WTC11 (cell line): Measurements from ENCODE around the gene NTN1. TPM values are rescaled to one million over a fixed set of nuclear protein-coding genes. Genes with fewer than 3 reads are reported as not detected.

Experiments
- ATAC-seq: fragments of 200-7000 bp; cut with Tn5 transposase; 2 replicates; pipeline ENCODE4 v1.10.0; 2021; ENCODE audit warnings: mild to moderate bottlenecking, moderate library complexity
- CTCF ChIA-PET: fragments of 300-600 bp; sonication (Branson Sonifier 250); formaldehyde crosslinking; loops from one replicate; lab custom pipeline; 2021; ENCODE audit warnings: antibody characterized with exemption; lab: Charles Lee
- POLR2A ChIA-PET: fragments of 350-600 bp; sonication (Branson Sonifier 250); formaldehyde crosslinking; loops from one replicate; lab custom pipeline; 2021; ENCODE audit warnings: antibody characterized with exemption; lab: Charles Lee
- DNase-seq: peaks from one replicate; pipeline ENCODE4 v3.0.0; 2021; ENCODE audit warnings: low spot score
- H3K27ac Mint-ChIP-seq: 2 replicates; pipeline ENCODE4 v1.8.0; 2021; ENCODE audit warnings: mixed read lengths
- H3K27me3 Mint-ChIP-seq: 2 replicates; pipeline ENCODE4 v1.8.0; 2021; ENCODE audit warnings: low read depth, mild to moderate bottlenecking, moderate library complexity, mixed read lengths
- H3K36me3 Mint-ChIP-seq: 2 replicates; pipeline ENCODE4 v1.8.0; 2021; ENCODE audit warnings: mixed read lengths
- H3K4me1 Mint-ChIP-seq: 2 replicates; pipeline ENCODE4 v1.8.0; 2022; ENCODE audit warnings: mixed read lengths
- H3K4me3 Mint-ChIP-seq: 2 replicates; pipeline ENCODE4 v1.8.0; 2021; ENCODE audit warnings: mild to moderate bottlenecking, moderate library complexity, mixed read lengths
- H3K9me3 Mint-ChIP-seq: 2 replicates; pipeline ENCODE4 v1.8.0; 2021; ENCODE audit warnings: mixed read lengths
- CBFB ChIP-seq: sonication (generic); formaldehyde crosslinking; IDR thresholded peaks from 2 replicates; pipeline ENCODE4 v1.8.1; 2022; ENCODE audit warnings: mild to moderate bottlenecking, low read depth, missing genetic modification reagents
- ELF4 ChIP-seq: sonication (generic); formaldehyde crosslinking; IDR thresholded peaks from 2 replicates; pipeline ENCODE4 v1.8.1; 2022; ENCODE audit warnings: low read depth, mild to moderate bottlenecking, moderate library complexity, missing genetic modification reagents
- ETV6 ChIP-seq: sonication (generic); formaldehyde crosslinking; IDR thresholded peaks from 2 replicates; pipeline ENCODE4 v1.8.1; 2022; ENCODE audit warnings: mild to moderate bottlenecking, missing genetic modification reagents
- FOXP1 ChIP-seq: sonication (generic); formaldehyde crosslinking; IDR thresholded peaks from 2 replicates; pipeline ENCODE4 v1.8.0; 2022; ENCODE audit warnings: missing genetic modification reagents, mild to moderate bottlenecking, moderate library complexity, borderline replicate concordance
- GABPB1 ChIP-seq: sonication (generic); formaldehyde crosslinking; IDR thresholded peaks from 2 replicates; pipeline ENCODE4 v1.8.1; 2023; ENCODE audit warnings: mild to moderate bottlenecking, missing genetic modification reagents
- MXD4 ChIP-seq: fragments of 250-450 bp; sonication (Bioruptor Pico); IDR thresholded peaks from 2 replicates; pipeline ENCODE4 v1.8.0; 2021; ENCODE audit warnings: mild to moderate bottlenecking, moderate library complexity, borderline replicate concordance
- NFE2L1 ChIP-seq: sonication (generic); formaldehyde crosslinking; IDR thresholded peaks from 2 replicates; pipeline ENCODE4 v1.8.1; 2023; ENCODE audit warnings: missing genetic modification reagents
- NR1H2 ChIP-seq: sonication (generic); formaldehyde crosslinking; IDR thresholded peaks from 2 replicates; pipeline ENCODE4 v1.9.0; 2021; ENCODE audit warnings: mild to moderate bottlenecking, moderate library complexity, missing genetic modification reagents
- SMAD3 ChIP-seq: sonication (generic); formaldehyde crosslinking; IDR thresholded peaks from 2 replicates; pipeline ENCODE4 v1.8.0; 2022; ENCODE audit warnings: missing genetic modification reagents, mild to moderate bottlenecking, borderline replicate concordance
- ZBTB21 ChIP-seq: sonication (generic); formaldehyde crosslinking; IDR thresholded peaks from 2 replicates; pipeline ENCODE4 v1.8.1; 2023; ENCODE audit warnings: mild to moderate bottlenecking, missing genetic modification reagents, borderline replicate concordance
- ZNF138 ChIP-seq: sonication (generic); formaldehyde crosslinking; conservative IDR thresholded peaks from 2 replicates; pipeline ENCODE4 v1.8.1; 2022; ENCODE audit warnings: mild to moderate bottlenecking, moderate library complexity, missing genetic modification reagents
- ZNF263 ChIP-seq: sonication (generic); formaldehyde crosslinking; IDR thresholded peaks from 2 replicates; pipeline ENCODE4 v1.8.1; 2022; ENCODE audit warnings: low read depth, mild to moderate bottlenecking, moderate library complexity, missing genetic modification reagents
- ZNF396 ChIP-seq: fragments of 250-450 bp; sonication (Bioruptor Pico); IDR thresholded peaks from 2 replicates; pipeline ENCODE4 v1.8.0; 2021; ENCODE audit warnings: mild to moderate bottlenecking, moderate library complexity, borderline replicate concordance
- total RNA-seq: library from RNA; stranded (reverse); gene quantifications from 3 replicates; pipeline ENCODE4 v1.2.3, GENCODE V29; 2021
- TF ChIP-seq, protein P1 (sequence below): sonication (generic); formaldehyde crosslinking; IDR thresholded peaks from 2 replicates; pipeline ENCODE4 v1.8.1; 2022; ENCODE audit warnings: missing genetic modification reagents, borderline replicate concordance
- TF ChIP-seq, protein P2 (sequence below): fragments of 250-450 bp; sonication (Bioruptor Pico); IDR thresholded peaks from 2 replicates; pipeline ENCODE4 v1.9.0; 2021; ENCODE audit warnings: moderate library complexity, mild to moderate bottlenecking, inconsistent platforms, borderline replicate concordance
- TF ChIP-seq, protein P3 (sequence below): sonication (generic); formaldehyde crosslinking; IDR thresholded peaks from 2 replicates; pipeline ENCODE4 v1.8.0; 2022; ENCODE audit warnings: mild to moderate bottlenecking, missing genetic modification reagents
- TF ChIP-seq, protein P4 (sequence below): sonication (generic); formaldehyde crosslinking; conservative IDR thresholded peaks from 2 replicates; pipeline ENCODE4 v1.8.1; 2022; ENCODE audit warnings: mild to moderate bottlenecking, missing genetic modification reagents
- TF ChIP-seq, protein P5 (sequence below): sonication (generic); formaldehyde crosslinking; IDR thresholded peaks from 2 replicates; pipeline ENCODE4 v1.8.0; 2022; ENCODE audit warnings: mild to moderate bottlenecking, missing genetic modification reagents
- TF ChIP-seq, protein P6 (sequence below): sonication (generic); formaldehyde crosslinking; IDR thresholded peaks from 2 replicates; pipeline ENCODE4 v1.8.1; 2023; ENCODE audit warnings: mild to moderate bottlenecking, missing genetic modification reagents
- TF ChIP-seq, protein P7 (sequence below): sonication (generic); formaldehyde crosslinking; IDR thresholded peaks from 2 replicates; pipeline ENCODE4 v1.8.1; 2023; ENCODE audit warnings: mild to moderate bottlenecking, missing genetic modification reagents, moderate library complexity
- TF ChIP-seq, protein P8 (sequence below): fragments of 250-450 bp; sonication (Bioruptor Pico); IDR thresholded peaks from 2 replicates; pipeline ENCODE4 v1.9.0; 2021; ENCODE audit warnings: mild to moderate bottlenecking, borderline replicate concordance
- TF ChIP-seq, protein P9 (sequence below): fragments of 250-450 bp; sonication (Bioruptor Pico); IDR thresholded peaks from 2 replicates; pipeline ENCODE4 v2.1.2; 2022; ENCODE audit warnings: mild to moderate bottlenecking, moderate library complexity

The NTN1 gene
- total RNA-seq, 1 experiment from 2014 or later = 5.5 TPM

DNA sequence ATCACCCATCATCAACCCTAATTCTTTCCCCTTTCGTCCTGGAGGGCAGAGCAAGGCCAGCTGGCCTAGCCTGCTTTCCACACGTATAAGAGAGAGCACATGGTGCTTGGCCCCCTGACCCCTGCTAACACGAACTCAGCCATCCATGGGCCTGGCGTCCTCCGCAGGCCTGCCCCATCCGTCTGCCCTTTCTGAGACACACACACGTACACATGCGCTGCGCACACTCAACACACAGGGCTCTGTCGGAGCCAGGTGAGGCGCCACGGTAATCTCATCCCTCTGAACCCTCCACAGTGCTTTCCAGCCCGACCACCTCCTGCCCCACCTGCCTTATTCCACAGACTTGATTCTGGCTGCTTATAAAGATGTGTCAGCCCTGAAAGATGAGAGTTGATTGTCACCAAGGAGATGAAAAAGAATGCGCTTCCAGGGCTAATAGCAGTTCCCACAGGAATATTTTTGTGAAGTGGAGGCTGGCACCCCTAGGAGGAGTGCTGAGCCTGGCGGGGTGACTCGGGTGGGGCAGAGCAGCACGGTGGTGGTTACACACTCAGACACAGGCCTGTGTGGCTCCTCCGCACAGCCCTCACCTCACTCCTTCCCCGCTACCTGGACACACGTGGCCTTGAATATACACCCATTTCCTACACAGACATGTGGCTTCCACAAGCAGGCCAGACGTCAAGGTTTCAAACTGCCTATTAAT is 228.1 kb downstream of the NTN1 start:
- ChIA-PET POLR2A (no interaction called here), CTCF (interaction anchor here (0.9 to 1.7 kb wide), 3 partner anchors 8 to 42 kb away, joined by 3 to 6 read pairs (median 5); no protein-coding TSS in a partner anchor)
- no peak for ATAC-seq
- Mint-ChIP-seq H3K36me3 (no peaks in the 10 kb centered on the region), H3K9me3 (no peaks in the 10 kb centered on the region), H3K27ac (peak overlapping the region; percentile 34; the same call in 1 of the 2 replicates), H3K27me3 (no peaks in the 10 kb centered on the region), H3K4me1 (peaks cover 7% of the 10 kb centered on the region), H3K4me3 (no peak overlapping the region)
- no peak for TF ChIP-seq ZBTB21 (CRISPR knock-in tag)
- TF ChIP-seq, protein P1, sequence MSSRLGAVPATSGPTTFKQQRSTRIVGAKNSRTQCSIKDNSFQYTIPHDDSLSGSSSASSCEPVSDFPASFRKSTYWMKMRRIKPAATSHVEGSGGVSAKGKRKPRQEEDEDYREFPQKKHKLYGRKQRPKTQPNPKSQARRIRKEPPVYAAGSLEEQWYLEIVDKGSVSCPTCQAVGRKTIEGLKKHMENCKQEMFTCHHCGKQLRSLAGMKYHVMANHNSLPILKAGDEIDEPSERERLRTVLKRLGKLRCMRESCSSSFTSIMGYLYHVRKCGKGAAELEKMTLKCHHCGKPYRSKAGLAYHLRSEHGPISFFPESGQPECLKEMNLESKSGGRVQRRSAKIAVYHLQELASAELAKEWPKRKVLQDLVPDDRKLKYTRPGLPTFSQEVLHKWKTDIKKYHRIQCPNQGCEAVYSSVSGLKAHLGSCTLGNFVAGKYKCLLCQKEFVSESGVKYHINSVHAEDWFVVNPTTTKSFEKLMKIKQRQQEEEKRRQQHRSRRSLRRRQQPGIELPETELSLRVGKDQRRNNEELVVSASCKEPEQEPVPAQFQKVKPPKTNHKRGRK (CRISPR knock-in tag) = no peak
- no peak for TF ChIP-seq NR1H2 (CRISPR knock-in tag)
- TF ChIP-seq, protein P2, sequence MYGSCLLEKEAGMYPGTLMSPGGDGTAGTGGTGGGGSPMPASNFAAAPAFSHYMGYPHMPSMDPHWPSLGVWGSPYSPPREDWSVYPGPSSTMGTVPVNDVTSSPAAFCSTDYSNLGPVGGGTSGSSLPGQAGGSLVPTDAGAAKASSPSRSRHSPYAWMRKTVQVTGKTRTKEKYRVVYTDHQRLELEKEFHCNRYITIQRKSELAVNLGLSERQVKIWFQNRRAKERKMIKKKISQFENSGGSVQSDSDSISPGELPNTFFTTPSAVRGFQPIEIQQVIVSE (CRISPR knock-in tag) = no peak
- TF ChIP-seq GABPB1 (CRISPR knock-in tag) = no peak
- no peak for TF ChIP-seq ZNF396 (CRISPR knock-in tag)
- TF ChIP-seq ZNF263 (CRISPR knock-in tag) = no peak
- TF ChIP-seq, protein P3, sequence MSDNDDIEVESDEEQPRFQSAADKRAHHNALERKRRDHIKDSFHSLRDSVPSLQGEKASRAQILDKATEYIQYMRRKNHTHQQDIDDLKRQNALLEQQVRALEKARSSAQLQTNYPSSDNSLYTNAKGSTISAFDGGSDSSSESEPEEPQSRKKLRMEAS = no peak
- no peak for TF ChIP-seq FOXP1 (CRISPR knock-in tag)
- no peak for TF ChIP-seq ETV6
- TF ChIP-seq, protein P4, sequence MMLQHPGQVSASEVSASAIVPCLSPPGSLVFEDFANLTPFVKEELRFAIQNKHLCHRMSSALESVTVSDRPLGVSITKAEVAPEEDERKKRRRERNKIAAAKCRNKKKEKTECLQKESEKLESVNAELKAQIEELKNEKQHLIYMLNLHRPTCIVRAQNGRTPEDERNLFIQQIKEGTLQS = no peak
- no peak for TF ChIP-seq MXD4 (CRISPR knock-in tag)
- TF ChIP-seq NFE2L1 (CRISPR knock-in tag) = no peak
- TF ChIP-seq SMAD3 (CRISPR knock-in tag) = no peak
- no peak for TF ChIP-seq ELF4
- TF ChIP-seq ZNF138 (CRISPR knock-in tag) = no peak
- TF ChIP-seq, protein P5, sequence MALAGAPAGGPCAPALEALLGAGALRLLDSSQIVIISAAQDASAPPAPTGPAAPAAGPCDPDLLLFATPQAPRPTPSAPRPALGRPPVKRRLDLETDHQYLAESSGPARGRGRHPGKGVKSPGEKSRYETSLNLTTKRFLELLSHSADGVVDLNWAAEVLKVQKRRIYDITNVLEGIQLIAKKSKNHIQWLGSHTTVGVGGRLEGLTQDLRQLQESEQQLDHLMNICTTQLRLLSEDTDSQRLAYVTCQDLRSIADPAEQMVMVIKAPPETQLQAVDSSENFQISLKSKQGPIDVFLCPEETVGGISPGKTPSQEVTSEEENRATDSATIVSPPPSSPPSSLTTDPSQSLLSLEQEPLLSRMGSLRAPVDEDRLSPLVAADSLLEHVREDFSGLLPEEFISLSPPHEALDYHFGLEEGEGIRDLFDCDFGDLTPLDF (CRISPR knock-in tag) = no peak
- TF ChIP-seq, protein P6, sequence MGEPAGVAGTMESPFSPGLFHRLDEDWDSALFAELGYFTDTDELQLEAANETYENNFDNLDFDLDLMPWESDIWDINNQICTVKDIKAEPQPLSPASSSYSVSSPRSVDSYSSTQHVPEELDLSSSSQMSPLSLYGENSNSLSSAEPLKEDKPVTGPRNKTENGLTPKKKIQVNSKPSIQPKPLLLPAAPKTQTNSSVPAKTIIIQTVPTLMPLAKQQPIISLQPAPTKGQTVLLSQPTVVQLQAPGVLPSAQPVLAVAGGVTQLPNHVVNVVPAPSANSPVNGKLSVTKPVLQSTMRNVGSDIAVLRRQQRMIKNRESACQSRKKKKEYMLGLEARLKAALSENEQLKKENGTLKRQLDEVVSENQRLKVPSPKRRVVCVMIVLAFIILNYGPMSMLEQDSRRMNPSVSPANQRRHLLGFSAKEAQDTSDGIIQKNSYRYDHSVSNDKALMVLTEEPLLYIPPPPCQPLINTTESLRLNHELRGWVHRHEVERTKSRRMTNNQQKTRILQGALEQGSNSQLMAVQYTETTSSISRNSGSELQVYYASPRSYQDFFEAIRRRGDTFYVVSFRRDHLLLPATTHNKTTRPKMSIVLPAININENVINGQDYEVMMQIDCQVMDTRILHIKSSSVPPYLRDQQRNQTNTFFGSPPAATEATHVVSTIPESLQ (CRISPR knock-in tag) = no peak
- no peak for TF ChIP-seq CBFB
- no peak for DNase-seq

DNA sequence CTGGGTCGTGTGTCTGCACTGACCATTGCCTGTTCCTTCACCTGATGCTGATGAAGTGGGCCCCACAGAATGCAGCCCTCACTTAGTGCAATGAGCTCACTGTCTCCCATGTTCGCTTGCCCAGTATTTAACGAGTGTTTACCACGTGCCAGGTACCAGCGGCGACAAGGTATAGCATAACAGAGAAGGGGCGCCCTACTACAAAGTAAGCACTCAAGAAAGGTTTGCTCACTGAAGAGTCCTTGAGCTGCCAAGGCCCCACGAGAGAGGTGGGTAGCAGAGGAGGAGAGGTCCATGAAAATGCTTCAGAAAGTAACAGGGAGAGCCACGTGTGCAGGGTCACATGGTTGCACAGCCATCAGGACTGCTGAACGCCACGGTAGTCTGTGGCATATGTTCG is 230.0 kb downstream of the NTN1 start:
- POLR2A ChIA-PET = no interaction called here
- TF ChIP-seq, protein P7, sequence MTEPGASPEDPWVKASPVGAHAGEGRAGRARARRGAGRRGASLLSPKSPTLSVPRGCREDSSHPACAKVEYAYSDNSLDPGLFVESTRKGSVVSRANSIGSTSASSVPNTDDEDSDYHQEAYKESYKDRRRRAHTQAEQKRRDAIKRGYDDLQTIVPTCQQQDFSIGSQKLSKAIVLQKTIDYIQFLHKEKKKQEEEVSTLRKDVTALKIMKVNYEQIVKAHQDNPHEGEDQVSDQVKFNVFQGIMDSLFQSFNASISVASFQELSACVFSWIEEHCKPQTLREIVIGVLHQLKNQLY (CRISPR knock-in tag) = no peak
- TF ChIP-seq, protein P8, sequence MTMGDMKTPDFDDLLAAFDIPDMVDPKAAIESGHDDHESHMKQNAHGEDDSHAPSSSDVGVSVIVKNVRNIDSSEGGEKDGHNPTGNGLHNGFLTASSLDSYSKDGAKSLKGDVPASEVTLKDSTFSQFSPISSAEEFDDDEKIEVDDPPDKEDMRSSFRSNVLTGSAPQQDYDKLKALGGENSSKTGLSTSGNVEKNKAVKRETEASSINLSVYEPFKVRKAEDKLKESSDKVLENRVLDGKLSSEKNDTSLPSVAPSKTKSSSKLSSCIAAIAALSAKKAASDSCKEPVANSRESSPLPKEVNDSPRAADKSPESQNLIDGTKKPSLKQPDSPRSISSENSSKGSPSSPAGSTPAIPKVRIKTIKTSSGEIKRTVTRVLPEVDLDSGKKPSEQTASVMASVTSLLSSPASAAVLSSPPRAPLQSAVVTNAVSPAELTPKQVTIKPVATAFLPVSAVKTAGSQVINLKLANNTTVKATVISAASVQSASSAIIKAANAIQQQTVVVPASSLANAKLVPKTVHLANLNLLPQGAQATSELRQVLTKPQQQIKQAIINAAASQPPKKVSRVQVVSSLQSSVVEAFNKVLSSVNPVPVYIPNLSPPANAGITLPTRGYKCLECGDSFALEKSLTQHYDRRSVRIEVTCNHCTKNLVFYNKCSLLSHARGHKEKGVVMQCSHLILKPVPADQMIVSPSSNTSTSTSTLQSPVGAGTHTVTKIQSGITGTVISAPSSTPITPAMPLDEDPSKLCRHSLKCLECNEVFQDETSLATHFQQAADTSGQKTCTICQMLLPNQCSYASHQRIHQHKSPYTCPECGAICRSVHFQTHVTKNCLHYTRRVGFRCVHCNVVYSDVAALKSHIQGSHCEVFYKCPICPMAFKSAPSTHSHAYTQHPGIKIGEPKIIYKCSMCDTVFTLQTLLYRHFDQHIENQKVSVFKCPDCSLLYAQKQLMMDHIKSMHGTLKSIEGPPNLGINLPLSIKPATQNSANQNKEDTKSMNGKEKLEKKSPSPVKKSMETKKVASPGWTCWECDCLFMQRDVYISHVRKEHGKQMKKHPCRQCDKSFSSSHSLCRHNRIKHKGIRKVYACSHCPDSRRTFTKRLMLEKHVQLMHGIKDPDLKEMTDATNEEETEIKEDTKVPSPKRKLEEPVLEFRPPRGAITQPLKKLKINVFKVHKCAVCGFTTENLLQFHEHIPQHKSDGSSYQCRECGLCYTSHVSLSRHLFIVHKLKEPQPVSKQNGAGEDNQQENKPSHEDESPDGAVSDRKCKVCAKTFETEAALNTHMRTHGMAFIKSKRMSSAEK = no peak
- TF ChIP-seq, protein P9, sequence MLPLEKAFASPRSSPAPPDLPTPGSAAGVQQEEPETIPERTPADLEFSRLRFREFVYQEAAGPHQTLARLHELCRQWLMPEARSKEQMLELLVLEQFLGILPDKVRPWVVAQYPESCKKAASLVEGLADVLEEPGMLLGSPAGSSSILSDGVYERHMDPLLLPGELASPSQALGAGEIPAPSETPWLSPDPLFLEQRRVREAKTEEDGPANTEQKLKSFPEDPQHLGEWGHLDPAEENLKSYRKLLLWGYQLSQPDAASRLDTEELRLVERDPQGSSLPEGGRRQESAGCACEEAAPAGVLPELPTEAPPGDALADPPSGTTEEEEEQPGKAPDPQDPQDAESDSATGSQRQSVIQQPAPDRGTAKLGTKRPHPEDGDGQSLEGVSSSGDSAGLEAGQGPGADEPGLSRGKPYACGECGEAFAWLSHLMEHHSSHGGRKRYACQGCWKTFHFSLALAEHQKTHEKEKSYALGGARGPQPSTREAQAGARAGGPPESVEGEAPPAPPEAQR = no peak

More for the DNA sequence above, 230.0 kb downstream of the NTN1 start:
- no peaks in the 10 kb centered on the region for H3K36me3 Mint-ChIP-seq
- no peaks in the 10 kb centered on the region for H3K27me3 Mint-ChIP-seq
- no peaks in the 10 kb centered on the region for H3K9me3 Mint-ChIP-seq
- DNase-seq (no peak), ATAC-seq (no peak)
- no peak overlapping the region for H3K4me3 Mint-ChIP-seq
- peaks cover under 1% of the 10 kb centered on the region; the same call in 1 of the 2 replicates for H3K4me1 Mint-ChIP-seq
- CTCF ChIA-PET = interaction anchor here (1.7 kb wide), 1 partner anchor 41 kb away, joined by 5 read pairs; no protein-coding TSS in a partner anchor
- no peak overlapping the region; the same call in 1 of the 2 replicates for H3K27ac Mint-ChIP-seq
